K562 (cell line): ENCODE results near the gene LRRC61. TPM values are rescaled to one million over a fixed set of nuclear protein-coding genes. Genes with fewer than 3 reads are reported as not detected.

Source experiments
- DNMT1 ChIP-seq: fragments of 450-650 bp; IDR thresholded peaks from 2 replicates; pipeline ENCODE4 v1.6.1; 2016; ENCODE audit warnings: antibody characterized with exemption, mild to moderate bottlenecking
- KDM5B ChIP-seq: fragments of 200-600 bp; sonication (generic); IDR thresholded peaks from 2 replicates; pipeline ENCODE4 v1.6.1; 2012; ENCODE audit warnings: low read depth, mild to moderate bottlenecking, moderate library complexity, low read length, control low read depth, inconsistent platforms; ENCODE audit not compliant: insufficient replicate concordance
- RREB1 ChIP-seq: fragments of 250-450 bp; sonication (Bioruptor Pico); IDR thresholded peaks from 2 replicates; pipeline ENCODE4 v1.4.0; 2020
- ZBTB40 ChIP-seq, 2 experiments: fragments of 450-650 bp in 1 of 2; sonication (generic) in 1 of 2; formaldehyde crosslinking in 1 of 2; IDR thresholded peaks; 2 replicates each; pipeline versions ENCODE4 v1.7.1 to v1.9.0; 2016 to 2022; ENCODE audit warnings: inconsistent platforms in 1 of 2, mild to moderate bottlenecking in 1 of 2, missing genetic modification reagents in 1 of 2
- ZMIZ1 ChIP-seq, 2 experiments: fragments of 150-350 bp in 1 of 2; IDR thresholded peaks; 2 replicates each; pipeline ENCODE4 v1.6.1; 2012 to 2016; ENCODE audit warnings: low read depth in 2 of 2, low read length in 2 of 2, mild to moderate bottlenecking in 1 of 2, moderate library complexity in 1 of 2
- ZNF133 ChIP-seq: fragments of 250-450 bp; sonication (Bioruptor Pico); IDR thresholded peaks from 2 replicates; pipeline ENCODE4 v1.4.0; 2020; ENCODE audit warnings: mild to moderate bottlenecking
- ZNF584 ChIP-seq: fragments of 200-800 bp; sonication (Bioruptor generic); IDR thresholded peaks from 2 replicates; pipeline ENCODE4 v1.6.1; 2016; ENCODE audit warnings: low read depth, mild to moderate bottlenecking, missing genetic modification characterization, missing compliant biosample characterization
- polyA plus RNA-seq, 8 experiments: library from polyadenylated mRNA; depleted of rRNA in 4 of 8; stranded (reverse) in 5 of 8; unstranded in 3 of 8; fragments of >200 nt; fragmentation: Nextera tagmentation in 2 of 8; fragmentation: Illumina TruSeq in 1 of 8; extraction: Ambion mirVana in 2 of 8; extraction: Trizol in 1 of 8; gene quantifications; 2 replicates each; pipeline versions ENCODE4 v1.2.1 to v1.2.3, GENCODE V29; 2011 to 2014; ENCODE audit warnings: inconsistent platforms in 1 of 8, missing spikeins in 1 of 8
- total RNA-seq, 7 experiments: library from RNA; depleted of rRNA in 6 of 7; stranded (reverse); fragments of >200 nt in 6 of 7; fragmentation: Illumina TruSeq in 2 of 7; extraction: Trizol in 2 of 7; gene quantifications; 2 replicates each; pipeline versions ENCODE4 v1.2.1 to v1.2.3, GENCODE V29; 2011 to 2021; ENCODE audit warnings: low replicate concordance in 1 of 7

Gene LRRC61
- total and polyA plus RNA-seq, 9 of the 15 experiments (the other 6 are each of a cell fraction or from before 2014, with no cell fraction given), result 1.3 to 55.2 (median 35.2) TPM

- TF ChIP-seq ZMIZ1 (IDR thresholded peaks at IDR 0.05; ENCODE audit: low read depth in 2 of 2, low read length in 2 of 2), result 0 out of 4 replicates have a peak, but pooled peaks of 1 of the 2 experiments have one; percentile 23
- peak; percentile 10 for TF ChIP-seq KDM5B
- TF ChIP-seq RREB1 (CRISPR knock-in tag), result no peak
- 0 out of 2 replicates have a peak, but pooled peaks have one; percentile 45 for TF ChIP-seq DNMT1
- 0 out of 2 replicates have a peak, but pooled peaks have one; percentile 8 for TF ChIP-seq ZNF584 (CRISPR knock-in tag)
- TF ChIP-seq ZBTB40 (IDR thresholded peaks at IDR 0.05), result no peak
- TF ChIP-seq ZBTB40 (CRISPR knock-in tag; IDR thresholded peaks at IDR 0.05), result 0 out of 2 replicates have a peak, but pooled peaks have one; percentile 22
- no peak for TF ChIP-seq ZNF133 (CRISPR knock-in tag)
Observed at GRCh38 chr7:150324373-150324961, 1.3 kb downstream of the LRRC61 start (continued).
